BJ (cell line): ENCODE results near the gene XXYLT1. TPM values are rescaled to one million over a fixed set of nuclear protein-coding genes. Genes with fewer than 3 reads are reported as not detected.

ENCODE experiments used
- CTCF ChIA-PET: fragments of 350-600 bp; formaldehyde crosslinking; extraction: SDS; loops from one replicate; lab custom pipeline; 2021; ENCODE audit warnings: antibody characterized with exemption, inconsistent platforms; lab: Yijun Ruan, JAX
- POLR2A ChIA-PET: fragments of 300-600 bp; sonication (Branson Sonifier 250); formaldehyde crosslinking; extraction: SDS; loops from one replicate; lab custom pipeline; 2021; ENCODE audit warnings: antibody characterized with exemption; lab: Charles Lee
- DNase-seq: peaks from one replicate; pipeline ENCODE4 v3.0.0-alpha.2; 2011; ENCODE audit warnings: low read depth
- H3K27me3 ChIP-seq: 2 replicates; pipeline ENCODE4 v1.6.0; 2011; ENCODE audit warnings: low read length; ENCODE audit not compliant: control insufficient read depth, insufficient read depth
- H3K36me3 ChIP-seq: 2 replicates; pipeline ENCODE4 v1.5.1; 2011; ENCODE audit warnings: low read length; ENCODE audit not compliant: control insufficient read depth, insufficient read depth
- H3K4me3 ChIP-seq: 2 replicates; pipeline ENCODE4 v1.5.1; 2011; ENCODE audit warnings: low read depth, mild to moderate bottlenecking, control low read depth, low read length
- polyA plus RNA-seq: library from polyadenylated mRNA; depleted of rRNA; stranded (reverse); fragments of >200 nt; gene quantifications from 2 replicates; pipeline ENCODE4 v1.2.3, GENCODE V29; 2011
- TF ChIP-seq, protein P1 (sequence below): IDR thresholded peaks from 2 replicates; pipeline ENCODE4 v1.5.1; 2011; ENCODE audit warnings: low read depth, mild to moderate bottlenecking, control low read depth, inconsistent platforms, low read length, moderate library complexity; ENCODE audit not compliant: insufficient read depth

XXYLT1 gene
- polyA plus RNA-seq, 1 experiment, result 33.5 TPM

DNA sequence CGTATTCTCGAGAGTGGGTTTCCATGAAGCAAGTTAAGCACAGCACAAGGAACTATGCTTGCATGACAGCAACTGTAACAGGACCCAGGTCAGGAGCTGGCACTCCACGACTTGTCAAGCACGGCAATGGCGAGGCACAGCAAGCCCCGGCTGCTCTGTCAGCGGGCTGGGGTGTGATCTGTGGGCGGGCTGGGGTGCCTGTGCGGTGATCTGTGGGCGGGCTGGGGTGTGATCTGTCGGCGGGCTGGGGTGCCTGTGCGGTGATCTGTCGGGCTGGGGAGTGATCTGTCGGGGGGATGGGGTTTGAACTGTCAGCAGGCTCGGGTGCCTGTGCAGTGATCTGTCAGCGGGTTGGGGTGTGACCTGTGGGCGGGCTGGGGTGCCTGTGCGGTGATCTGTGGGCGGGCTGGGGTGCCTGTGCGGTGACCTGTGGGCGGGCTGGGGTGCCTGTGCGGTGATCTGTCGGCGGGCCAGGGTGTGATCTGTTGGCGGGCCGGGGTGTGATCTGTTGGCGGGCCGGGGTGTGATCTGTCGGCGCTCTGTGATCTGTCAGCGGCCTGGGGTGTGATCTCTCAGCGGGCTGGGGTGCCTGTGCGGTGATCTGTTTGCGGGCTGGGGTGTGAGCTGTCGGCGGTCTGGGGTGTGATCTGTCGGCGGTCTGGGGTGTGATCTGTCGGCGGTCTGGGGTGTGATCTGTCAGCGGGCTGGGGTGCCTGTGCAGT is 205.7 kb downstream of the XXYLT1 start:
- Histone ChIP-seq H3K27me3 (no peaks in the 10 kb centered on the region), H3K4me3 (no peak overlapping the region), H3K36me3 (peaks cover 5% of the 10 kb centered on the region)
- TF ChIP-seq, protein P1, sequence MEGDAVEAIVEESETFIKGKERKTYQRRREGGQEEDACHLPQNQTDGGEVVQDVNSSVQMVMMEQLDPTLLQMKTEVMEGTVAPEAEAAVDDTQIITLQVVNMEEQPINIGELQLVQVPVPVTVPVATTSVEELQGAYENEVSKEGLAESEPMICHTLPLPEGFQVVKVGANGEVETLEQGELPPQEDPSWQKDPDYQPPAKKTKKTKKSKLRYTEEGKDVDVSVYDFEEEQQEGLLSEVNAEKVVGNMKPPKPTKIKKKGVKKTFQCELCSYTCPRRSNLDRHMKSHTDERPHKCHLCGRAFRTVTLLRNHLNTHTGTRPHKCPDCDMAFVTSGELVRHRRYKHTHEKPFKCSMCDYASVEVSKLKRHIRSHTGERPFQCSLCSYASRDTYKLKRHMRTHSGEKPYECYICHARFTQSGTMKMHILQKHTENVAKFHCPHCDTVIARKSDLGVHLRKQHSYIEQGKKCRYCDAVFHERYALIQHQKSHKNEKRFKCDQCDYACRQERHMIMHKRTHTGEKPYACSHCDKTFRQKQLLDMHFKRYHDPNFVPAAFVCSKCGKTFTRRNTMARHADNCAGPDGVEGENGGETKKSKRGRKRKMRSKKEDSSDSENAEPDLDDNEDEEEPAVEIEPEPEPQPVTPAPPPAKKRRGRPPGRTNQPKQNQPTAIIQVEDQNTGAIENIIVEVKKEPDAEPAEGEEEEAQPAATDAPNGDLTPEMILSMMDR, result no peak
- DNase-seq, result no peak
- ChIA-PET CTCF (no interaction called here), POLR2A (no interaction called here)

DNA sequence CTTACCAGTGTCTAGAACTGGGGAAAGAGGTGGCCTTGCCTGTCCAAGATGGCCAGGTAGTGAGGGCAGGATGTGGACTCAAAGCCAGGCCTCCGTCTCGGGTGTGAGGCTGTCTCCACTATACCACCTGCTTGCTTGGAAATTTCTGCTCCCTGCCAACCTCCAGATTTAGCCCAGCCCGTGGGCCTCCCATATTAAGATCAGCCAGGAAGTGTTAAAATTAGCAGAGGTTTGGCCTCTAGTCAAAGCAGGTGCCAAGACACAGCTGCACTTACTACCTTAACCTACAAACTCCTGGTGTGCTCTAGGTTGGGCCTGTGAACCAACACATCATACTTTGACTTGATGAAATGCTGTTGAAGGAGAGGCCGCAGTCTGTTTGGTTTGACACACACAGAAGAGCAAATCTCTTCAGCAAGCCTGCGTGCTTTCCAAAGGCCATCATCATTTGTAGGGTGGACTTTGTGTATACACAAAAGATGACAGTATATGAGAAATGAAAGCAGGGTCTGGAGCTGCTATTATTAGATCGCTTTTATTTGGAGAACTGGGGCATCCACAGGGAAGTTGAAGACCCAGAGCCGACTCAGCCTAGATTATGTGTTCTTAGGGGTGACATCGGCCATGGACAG is 206.5 kb downstream of the XXYLT1 start:
- H3K4me3 ChIP-seq, result no peak overlapping the region
- no peak for DNase-seq
- ChIA-PET POLR2A (no interaction called here), CTCF (interaction anchor here (1.3 kb wide), 1 partner anchor 10 kb away, joined by 3 read pairs; no protein-coding TSS in a partner anchor)
- peaks cover under 1% of the 10 kb centered on the region; the same call in 1 of the 2 replicates for H3K36me3 ChIP-seq
- H3K27me3 ChIP-seq, result no peaks in the 10 kb centered on the region
- TF ChIP-seq, protein P1, result no peak

DNA sequence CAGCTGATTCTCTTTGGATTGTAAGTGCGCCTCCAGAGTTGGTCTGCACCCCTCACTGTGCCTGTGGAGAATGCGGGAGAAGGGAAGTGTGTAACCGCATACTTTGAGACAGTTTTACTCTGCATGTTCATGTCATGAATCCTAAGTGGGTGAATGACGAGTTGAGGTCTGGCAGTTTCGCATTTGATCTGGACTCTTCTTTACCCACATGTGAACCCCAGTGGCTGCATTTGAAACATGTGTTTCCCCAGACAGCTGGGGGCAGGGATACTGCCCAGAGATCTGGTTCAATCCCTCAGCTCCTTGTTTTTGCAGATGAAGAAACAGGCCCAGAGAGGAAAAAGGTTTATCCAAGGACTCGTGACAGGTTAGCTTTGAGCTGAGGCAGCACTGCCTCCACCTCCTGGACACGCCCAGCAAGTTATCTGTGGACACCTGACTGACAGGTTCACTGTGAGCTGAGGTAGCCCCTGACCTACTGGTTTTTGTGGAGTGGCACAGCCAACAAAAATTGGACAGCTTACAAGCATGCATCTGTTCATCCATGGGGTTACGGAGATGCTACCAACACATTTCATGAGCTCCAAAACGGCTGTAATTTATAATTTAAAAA is 207.3 kb downstream of the XXYLT1 start:
- ChIA-PET CTCF (interaction anchor here (0.7 to 1.3 kb wide), 2 partner anchors 11 to 320 kb away, joined by 3 read pairs; no protein-coding TSS in a partner anchor), POLR2A (interaction anchor here (0.5 kb wide), 1 partner anchor 22 kb away, joined by 3 read pairs; no protein-coding TSS in a partner anchor)
- Histone ChIP-seq H3K36me3 (no peaks in the 10 kb centered on the region), H3K27me3 (0 out of 2 replicates have a peak, but pooled peaks cover 2% of the 10 kb centered on the region), H3K4me3 (no peak overlapping the region)
- DNase-seq, result no peak
- TF ChIP-seq, protein P1, result no peak

DNA sequence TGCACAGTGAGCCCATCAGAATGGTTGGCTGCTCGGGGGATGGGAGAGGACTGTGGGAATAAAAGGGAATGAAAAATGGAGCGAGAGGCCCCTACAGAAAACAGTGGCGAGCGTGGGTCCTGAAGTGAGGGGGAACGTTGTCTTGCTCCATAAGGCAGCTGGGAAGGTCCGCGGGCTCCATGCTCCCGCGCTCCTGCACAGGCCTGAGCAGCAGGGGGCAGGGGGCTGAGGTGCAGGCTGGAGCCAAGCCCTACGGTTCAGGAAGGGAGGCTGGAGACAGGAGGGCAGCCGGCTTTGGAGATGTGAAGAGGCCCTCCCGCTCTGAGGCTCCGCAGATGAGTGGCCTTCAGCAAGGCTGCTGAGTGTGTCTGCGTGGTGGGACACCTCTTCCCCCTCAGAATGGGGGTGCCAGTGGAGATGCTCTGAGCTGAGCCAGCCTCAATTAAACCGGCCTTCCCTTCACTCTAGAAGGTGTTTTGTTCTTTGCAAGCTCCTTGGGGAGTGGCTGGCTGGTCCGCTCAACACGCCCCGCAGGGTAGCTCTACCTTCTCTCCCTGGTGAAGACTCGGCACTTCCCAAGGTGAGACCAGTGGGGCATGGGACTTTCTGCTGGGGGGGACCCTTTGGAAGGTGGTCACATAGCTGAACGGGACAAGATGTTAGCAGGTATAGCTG is 208.0 kb downstream of the XXYLT1 start:
- TF ChIP-seq, protein P1, result no peak
- ChIA-PET POLR2A (no interaction called here), CTCF (interaction anchor here (0.7 to 1.3 kb wide), 3 partner anchors 12 to 320 kb away, joined by 3 to 5 read pairs (median 3); no protein-coding TSS in a partner anchor)
- 0 out of 2 replicates have a peak, but pooled peaks cover 2% of the 10 kb centered on the region for H3K27me3 ChIP-seq
- no peaks in the 10 kb centered on the region for H3K36me3 ChIP-seq
- DNase-seq, result no peak
- no peak overlapping the region for H3K4me3 ChIP-seq
